SU-DHL-6 (cell line): ENCODE results near the gene CBFA2T3.

Source experiments
- CTCF ChIP-seq: fragments of 200-600 bp; sonication (generic); IDR thresholded peaks from one replicate; pipeline ENCODE4 v1.5.1; 2017; ENCODE audit warnings: antibody characterized with exemption, mild to moderate bottlenecking, low read length, moderate library complexity; ENCODE audit not compliant: insufficient read depth, poor library complexity, severe bottlenecking
- EZH2phosphoT487 ChIP-seq: fragments of 200-600 bp; sonication (generic), shearing (Covaris generic); conservative IDR thresholded peaks from 2 replicates; pipeline ENCODE4 v1.6.1; 2018; ENCODE audit warnings: mild to moderate bottlenecking, antibody characterized with exemption, low read length, moderate library complexity, mixed read lengths

DNA sequence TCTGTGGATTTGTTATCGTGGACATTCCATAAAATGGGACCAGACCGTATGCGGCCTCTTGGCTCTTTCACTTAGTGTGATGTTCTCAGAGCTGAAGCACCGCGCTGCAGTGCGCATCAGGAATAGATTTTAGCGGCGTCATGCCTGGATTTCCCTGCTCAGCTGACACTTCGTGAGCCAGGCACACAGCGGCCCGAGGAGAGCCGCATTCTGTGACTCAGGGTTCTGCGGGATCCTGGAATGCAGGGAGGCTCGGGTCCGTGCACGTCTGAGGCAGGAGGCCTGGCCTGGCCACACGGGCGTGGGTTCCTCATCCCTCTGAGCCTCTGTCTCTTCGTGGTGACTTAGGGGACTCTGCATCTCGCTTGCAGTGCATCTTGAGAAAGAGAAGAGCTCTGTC is 13.4 kb downstream of the CBFA2T3 start:
- no peak for TF ChIP-seq CTCF
- no peak for TF ChIP-seq EZH2phosphoT487
